ENCODE results near the gene CMA1.

- TF ChIP-seq CTCF (tag by site-specific recombination; IDR thresholded peaks at IDR 0.05) (no peak), ZNF24 (tag by site-specific recombination; IDR thresholded peaks at IDR 0.05) (no peak), ZNF19 (tag by site-specific recombination; IDR thresholded peaks at IDR 0.05; ENCODE audit: low read depth) (no peak), ZNF670 (tag by site-specific recombination; IDR thresholded peaks at IDR 0.05; ENCODE audit: low read depth) (no peak), MEIS1 (CRISPR knock-in tag; IDR thresholded peaks at IDR 0.05; ENCODE audit: borderline replicate concordance) (no peak), ZNF664 (tag by site-specific recombination; IDR thresholded peaks at IDR 0.05) (no peak), BCL11B (tag by site-specific recombination; IDR thresholded peaks at IDR 0.05; ENCODE audit: low read depth) (no peak)
- TF ChIP-seq, protein P1, sequence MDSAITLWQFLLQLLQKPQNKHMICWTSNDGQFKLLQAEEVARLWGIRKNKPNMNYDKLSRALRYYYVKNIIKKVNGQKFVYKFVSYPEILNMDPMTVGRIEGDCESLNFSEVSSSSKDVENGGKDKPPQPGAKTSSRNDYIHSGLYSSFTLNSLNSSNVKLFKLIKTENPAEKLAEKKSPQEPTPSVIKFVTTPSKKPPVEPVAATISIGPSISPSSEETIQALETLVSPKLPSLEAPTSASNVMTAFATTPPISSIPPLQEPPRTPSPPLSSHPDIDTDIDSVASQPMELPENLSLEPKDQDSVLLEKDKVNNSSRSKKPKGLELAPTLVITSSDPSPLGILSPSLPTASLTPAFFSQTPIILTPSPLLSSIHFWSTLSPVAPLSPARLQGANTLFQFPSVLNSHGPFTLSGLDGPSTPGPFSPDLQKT (IDR thresholded peaks at IDR 0.05; ENCODE audit: borderline replicate concordance, low read depth, low read length) = no peak
- TF ChIP-seq, protein P2, sequence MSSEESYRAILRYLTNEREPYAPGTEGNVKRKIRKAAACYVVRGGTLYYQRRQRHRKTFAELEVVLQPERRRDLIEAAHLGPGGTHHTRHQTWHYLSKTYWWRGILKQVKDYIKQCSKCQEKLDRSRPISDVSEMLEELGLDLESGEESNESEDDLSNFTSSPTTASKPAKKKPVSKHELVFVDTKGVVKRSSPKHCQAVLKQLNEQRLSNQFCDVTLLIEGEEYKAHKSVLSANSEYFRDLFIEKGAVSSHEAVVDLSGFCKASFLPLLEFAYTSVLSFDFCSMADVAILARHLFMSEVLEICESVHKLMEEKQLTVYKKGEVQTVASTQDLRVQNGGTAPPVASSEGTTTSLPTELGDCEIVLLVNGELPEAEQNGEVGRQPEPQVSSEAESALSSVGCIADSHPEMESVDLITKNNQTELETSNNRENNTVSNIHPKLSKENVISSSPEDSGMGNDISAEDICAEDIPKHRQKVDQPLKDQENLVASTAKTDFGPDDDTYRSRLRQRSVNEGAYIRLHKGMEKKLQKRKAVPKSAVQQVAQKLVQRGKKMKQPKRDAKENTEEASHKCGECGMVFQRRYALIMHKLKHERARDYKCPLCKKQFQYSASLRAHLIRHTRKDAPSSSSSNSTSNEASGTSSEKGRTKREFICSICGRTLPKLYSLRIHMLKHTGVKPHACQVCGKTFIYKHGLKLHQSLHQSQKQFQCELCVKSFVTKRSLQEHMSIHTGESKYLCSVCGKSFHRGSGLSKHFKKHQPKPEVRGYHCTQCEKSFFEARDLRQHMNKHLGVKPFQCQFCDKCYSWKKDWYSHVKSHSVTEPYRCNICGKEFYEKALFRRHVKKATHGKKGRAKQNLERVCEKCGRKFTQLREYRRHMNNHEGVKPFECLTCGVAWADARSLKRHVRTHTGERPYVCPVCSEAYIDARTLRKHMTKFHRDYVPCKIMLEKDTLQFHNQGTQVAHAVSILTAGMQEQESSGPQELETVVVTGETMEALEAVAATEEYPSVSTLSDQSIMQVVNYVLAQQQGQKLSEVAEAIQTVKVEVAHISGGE (tag by site-specific recombination; conservative IDR thresholded peaks at IDR 0.05; ENCODE audit: low read depth) = no peak
These were observed 43.9 kb downstream of the CMA1 start for GRCh38 chr14:24463884-24464785.

Measured in HEK293 (cell line).